HEK293 (cell line): ENCODE results near the gene KIRREL3.

ENCODE experiments used
- CTCF ChIA-PET: fragments of 350-600 bp; formaldehyde crosslinking; extraction: SDS; loops from one replicate; lab custom pipeline; 2021; ENCODE audit warnings: antibody characterized with exemption; lab: Yijun Ruan, JAX
- POLR2A ChIA-PET: fragments of 300-600 bp; formaldehyde crosslinking; extraction: SDS; loops from one replicate; lab custom pipeline; 2020; ENCODE audit warnings: antibody characterized with exemption, inconsistent platforms; lab: Yijun Ruan, JAX
- H3K27ac ChIP-seq: fragments of 200-500 bp; sonication (Bioruptor generic); 2 replicates; pipeline ENCODE4 v1.5.1; 2014; ENCODE audit warnings: low read depth, low read length, control low read depth, inconsistent platforms; ENCODE audit errors: extremely low read depth
- H3K36me3 ChIP-seq, 2 experiments: fragments of 200-500 bp in 1 of 2; sonication (Bioruptor generic) in 1 of 2; 1 replicate in 1 of 2; 2 replicates in 1 of 2; pipeline ENCODE4 v1.5.1; 2014 to 2017; ENCODE audit warnings: inconsistent platforms in 2 of 2, low read length in 2 of 2; ENCODE audit not compliant: control insufficient read depth in 2 of 2, insufficient read depth in 1 of 2
- H3K4me1 ChIP-seq: fragments of 200-500 bp; sonication (Bioruptor generic); 2 replicates; pipeline ENCODE4 v1.5.1; 2014; ENCODE audit warnings: mild to moderate bottlenecking, low read length, inconsistent platforms; ENCODE audit not compliant: control insufficient read depth, insufficient read depth
- H3K4me3 ChIP-seq: 2 replicates; pipeline ENCODE4 v1.5.1; 2011; ENCODE audit warnings: low read depth, mild to moderate bottlenecking, control low read depth, low read length, moderate library complexity
- H3K9me3 ChIP-seq: fragments of 200-500 bp; sonication (Bioruptor generic); 2 replicates; pipeline ENCODE4 v1.5.1; 2014; ENCODE audit warnings: low read depth, low read length, inconsistent platforms; ENCODE audit not compliant: control insufficient read depth, insufficient read depth
- IKZF3 ChIP-seq: fragments of 450-650 bp; IDR thresholded peaks from 2 replicates; pipeline ENCODE4 v1.5.0; 2018; ENCODE audit warnings: missing biosample characterization, mild to moderate bottlenecking, missing genetic modification characterization, moderate library complexity
- MZF1 ChIP-seq: fragments of 450-650 bp; formaldehyde crosslinking; IDR thresholded peaks from 2 replicates; pipeline ENCODE4 v1.5.1; 2017; ENCODE audit warnings: missing biosample characterization, missing genetic modification characterization, borderline replicate concordance
- SETDB1 ChIP-seq: IDR thresholded peaks from one replicate; pipeline ENCODE4 v1.6.1; 2017; ENCODE audit warnings: mild to moderate bottlenecking, low read length, moderate library complexity, mixed read lengths; ENCODE audit not compliant: insufficient read length
- YY1 ChIP-seq: fragments of 450-650 bp; formaldehyde crosslinking; IDR thresholded peaks from 2 replicates; pipeline ENCODE4 v1.5.1; 2018; ENCODE audit warnings: missing biosample characterization, missing genetic modification characterization
- ZFHX2 ChIP-seq: fragments of 450-650 bp; formaldehyde crosslinking; conservative IDR thresholded peaks from 2 replicates; pipeline ENCODE4 v1.5.1; 2016; ENCODE audit warnings: missing biosample characterization, missing genetic modification characterization
- ZNF138 ChIP-seq: fragments of 450-650 bp; formaldehyde crosslinking; IDR thresholded peaks from 2 replicates; pipeline ENCODE4 v1.5.1; 2016; ENCODE audit warnings: missing biosample characterization, missing genetic modification characterization, borderline replicate concordance
- ZNF146 ChIP-seq: fragments of 450-650 bp; formaldehyde crosslinking; IDR thresholded peaks from 2 replicates; pipeline ENCODE4 v1.5.1; 2016; ENCODE audit warnings: missing biosample characterization, missing genetic modification characterization
- ZNF155 ChIP-seq: fragments of 450-650 bp; formaldehyde crosslinking; IDR thresholded peaks from 2 replicates; pipeline ENCODE4 v1.5.1; 2016; ENCODE audit warnings: missing biosample characterization, missing genetic modification characterization
- ZNF175 ChIP-seq: fragments of 450-650 bp; formaldehyde crosslinking; IDR thresholded peaks from 2 replicates; pipeline ENCODE4 v1.5.1; 2016; ENCODE audit warnings: missing biosample characterization, missing genetic modification characterization
- ZNF214 ChIP-seq: fragments of 450-650 bp; formaldehyde crosslinking; IDR thresholded peaks from 2 replicates; pipeline ENCODE4 v1.5.1; 2017; ENCODE audit warnings: missing biosample characterization, mild to moderate bottlenecking, missing genetic modification characterization, borderline replicate concordance
- ZNF23 ChIP-seq: fragments of 450-650 bp; formaldehyde crosslinking; IDR thresholded peaks from 2 replicates; pipeline ENCODE4 v1.5.1; 2016; ENCODE audit warnings: missing biosample characterization, missing genetic modification characterization, borderline replicate concordance
- ZNF510 ChIP-seq: fragments of 450-650 bp; formaldehyde crosslinking; IDR thresholded peaks from 2 replicates; pipeline ENCODE4 v1.5.1; 2018; ENCODE audit warnings: mild to moderate bottlenecking, missing genetic modification characterization, missing biosample characterization; ENCODE audit not compliant: insufficient replicate concordance
- ZNF610 ChIP-seq: fragments of 450-650 bp; formaldehyde crosslinking; IDR thresholded peaks from 2 replicates; pipeline ENCODE4 v1.5.1; 2016; ENCODE audit warnings: missing biosample characterization, missing genetic modification characterization, borderline replicate concordance
- ZNF776 ChIP-seq: fragments of 450-650 bp; formaldehyde crosslinking; IDR thresholded peaks from 2 replicates; pipeline ENCODE4 v1.5.0; 2017; ENCODE audit warnings: missing biosample characterization, missing genetic modification characterization, borderline replicate concordance
- TF ChIP-seq, protein P1 (sequence below): fragments of 450-650 bp; formaldehyde crosslinking; IDR thresholded peaks from 2 replicates; pipeline ENCODE4 v1.5.1; 2016; ENCODE audit warnings: missing biosample characterization, missing genetic modification characterization
- TF ChIP-seq, protein P2 (sequence below): fragments of 450-650 bp; formaldehyde crosslinking; IDR thresholded peaks from 2 replicates; pipeline ENCODE4 v1.5.1; 2016; ENCODE audit warnings: missing biosample characterization, missing genetic modification characterization
- TF ChIP-seq, protein P3 (sequence below): fragments of 450-650 bp; formaldehyde crosslinking; IDR thresholded peaks from 2 replicates; pipeline ENCODE4 v1.5.1; 2016; ENCODE audit warnings: missing biosample characterization, missing genetic modification characterization
- TF ChIP-seq, protein P4 (sequence below): fragments of 450-650 bp; formaldehyde crosslinking; conservative IDR thresholded peaks from 2 replicates; pipeline ENCODE4 v1.5.1; 2016; ENCODE audit warnings: low read depth, missing biosample characterization, missing genetic modification characterization
- TF ChIP-seq, protein P5 (sequence below): fragments of 450-650 bp; formaldehyde crosslinking; IDR thresholded peaks from 2 replicates; pipeline ENCODE4 v1.5.1; 2016; ENCODE audit warnings: missing biosample characterization, missing genetic modification characterization, borderline replicate concordance
- TF ChIP-seq, protein P6 (sequence below): fragments of 450-650 bp; formaldehyde crosslinking; IDR thresholded peaks from 2 replicates; pipeline ENCODE4 v1.5.1; 2016; ENCODE audit warnings: missing biosample characterization, missing genetic modification characterization
- TF ChIP-seq, protein P7 (sequence below): fragments of 450-650 bp; formaldehyde crosslinking; IDR thresholded peaks from 2 replicates; pipeline ENCODE4 v1.5.1; 2016; ENCODE audit warnings: missing biosample characterization, missing genetic modification characterization, low read depth

The KIRREL3 gene

DNA sequence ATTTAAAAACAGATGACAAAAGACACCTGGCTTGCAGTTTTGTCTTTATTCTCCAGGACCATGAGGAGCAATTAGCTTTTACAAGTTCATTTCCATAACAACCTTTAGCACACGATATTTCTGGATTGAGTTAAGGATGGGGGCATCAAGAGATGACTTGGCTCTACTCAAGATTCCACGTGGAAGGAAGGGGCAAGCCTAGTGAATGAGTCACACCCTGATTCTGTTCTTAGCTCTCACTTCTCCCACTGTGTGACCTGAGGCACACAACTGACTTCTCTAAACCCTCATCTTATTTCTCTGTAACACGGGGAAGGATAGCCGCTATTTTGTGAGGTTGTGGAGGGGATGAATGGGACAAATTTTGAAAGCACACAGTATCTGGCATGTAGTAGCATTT lies 185.5 kb downstream of the KIRREL3 start (continued):
- TF ChIP-seq, protein P1, sequence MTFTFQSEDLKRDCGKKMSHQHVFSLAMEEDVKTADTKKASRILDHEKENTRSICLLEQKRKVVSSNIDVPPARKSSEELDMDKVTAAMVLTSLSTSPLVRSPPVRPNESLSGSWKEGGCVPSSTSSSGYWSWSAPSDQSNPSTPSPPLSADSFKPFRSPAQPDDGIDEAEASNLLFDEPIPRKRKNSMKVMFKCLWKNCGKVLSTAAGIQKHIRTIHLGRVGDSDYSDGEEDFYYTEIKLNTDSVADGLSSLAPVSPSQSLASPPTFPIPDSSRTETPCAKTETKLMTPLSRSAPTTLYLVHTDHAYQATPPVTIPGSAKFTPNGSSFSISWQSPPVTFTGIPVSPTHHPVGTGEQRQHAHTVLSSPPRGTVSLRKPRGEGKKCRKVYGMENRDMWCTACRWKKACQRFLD (tag by site-specific recombination) = no peak
- TF ChIP-seq SETDB1 (no peak), ZNF776 (tag by site-specific recombination) (no peak), IKZF3 (no peak), ZNF23 (tag by site-specific recombination) (no peak), ZNF510 (tag by site-specific recombination) (no peak), YY1 (tag by site-specific recombination) (no peak)

DNA sequence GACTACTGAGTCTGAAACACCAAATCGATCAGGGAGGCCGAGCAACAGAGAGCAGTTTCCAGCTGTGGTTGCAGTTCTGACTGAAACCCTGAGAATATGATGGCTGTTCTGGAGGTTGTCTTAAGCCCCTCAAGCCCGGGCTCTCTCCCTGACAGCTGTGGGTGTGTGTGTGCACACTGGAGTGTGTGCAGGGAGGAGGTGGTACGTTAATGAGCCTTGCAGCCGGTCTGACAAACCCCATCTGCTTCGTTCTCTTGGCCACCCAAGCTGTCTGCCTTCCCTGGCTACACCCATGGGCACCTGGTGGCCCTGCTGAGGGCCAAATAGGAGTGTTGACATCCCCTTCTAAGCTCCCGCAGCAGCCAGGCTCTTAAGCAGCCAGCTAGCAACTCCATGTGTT lies 189.8 kb downstream of the KIRREL3 start:
- Histone ChIP-seq H3K4me1 (no peaks in the 10 kb centered on the region), H3K4me3 (no peak overlapping the region), H3K27ac (no peak overlapping the region), H3K36me3 (no peaks in the 10 kb centered on the region), H3K9me3 (no peaks in the 10 kb centered on the region)
- CTCF ChIA-PET = no interaction called here
- TF ChIP-seq, protein P2, sequence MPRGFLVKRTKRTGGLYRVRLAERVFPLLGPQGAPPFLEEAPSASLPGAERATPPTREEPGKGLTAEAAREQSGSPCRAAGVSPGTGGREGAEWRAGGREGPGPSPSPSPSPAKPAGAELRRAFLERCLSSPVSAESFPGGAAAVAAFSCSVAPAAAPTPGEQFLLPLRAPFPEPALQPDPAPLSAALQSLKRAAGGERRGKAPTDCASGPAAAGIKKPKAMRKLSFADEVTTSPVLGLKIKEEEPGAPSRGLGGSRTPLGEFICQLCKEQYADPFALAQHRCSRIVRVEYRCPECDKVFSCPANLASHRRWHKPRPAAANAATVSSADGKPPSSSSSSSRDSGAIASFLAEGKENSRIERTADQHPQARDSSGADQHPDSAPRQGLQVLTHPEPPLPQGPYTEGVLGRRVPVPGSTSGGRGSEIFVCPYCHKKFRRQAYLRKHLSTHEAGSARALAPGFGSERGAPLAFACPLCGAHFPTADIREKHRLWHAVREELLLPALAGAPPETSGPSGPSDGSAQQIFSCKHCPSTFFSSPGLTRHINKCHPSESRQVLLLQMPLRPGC (tag by site-specific recombination) = no peak
- TF ChIP-seq ZNF610 (tag by site-specific recombination) (no peak), ZFHX2 (tag by site-specific recombination) (no peak), ZNF138 (tag by site-specific recombination) (no peak), ZNF175 (tag by site-specific recombination) (no peak), ZNF146 (tag by site-specific recombination) (no peak), ZNF214 (tag by site-specific recombination) (no peak), MZF1 (tag by site-specific recombination) (no peak), ZNF155 (tag by site-specific recombination) (no peak)
- TF ChIP-seq, protein P3, sequence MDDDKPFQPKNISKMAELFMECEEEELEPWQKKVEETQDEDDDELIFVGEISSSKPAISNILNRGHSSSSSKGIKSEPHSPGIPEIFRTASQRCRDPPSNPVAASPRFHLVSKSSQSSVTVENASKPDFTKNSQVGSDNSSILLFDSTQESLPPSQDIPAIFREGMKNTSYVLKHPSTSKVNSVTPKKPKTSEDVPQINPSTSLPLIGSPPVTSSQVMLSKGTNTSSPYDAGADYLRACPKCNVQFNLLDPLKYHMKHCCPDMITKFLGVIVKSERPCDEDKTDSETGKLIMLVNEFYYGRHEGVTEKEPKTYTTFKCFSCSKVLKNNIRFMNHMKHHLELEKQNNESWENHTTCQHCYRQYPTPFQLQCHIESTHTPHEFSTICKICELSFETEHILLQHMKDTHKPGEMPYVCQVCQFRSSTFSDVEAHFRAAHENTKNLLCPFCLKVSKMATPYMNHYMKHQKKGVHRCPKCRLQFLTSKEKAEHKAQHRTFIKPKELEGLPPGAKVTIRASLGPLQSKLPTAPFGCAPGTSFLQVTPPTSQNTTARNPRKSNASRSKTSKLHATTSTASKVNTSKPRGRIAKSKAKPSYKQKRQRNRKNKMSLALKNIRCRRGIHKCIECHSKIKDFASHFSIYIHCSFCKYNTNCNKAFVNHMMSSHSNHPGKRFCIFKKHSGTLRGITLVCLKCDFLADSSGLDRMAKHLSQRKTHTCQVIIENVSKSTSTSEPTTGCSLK (tag by site-specific recombination) = no peak
- TF ChIP-seq, protein P4, sequence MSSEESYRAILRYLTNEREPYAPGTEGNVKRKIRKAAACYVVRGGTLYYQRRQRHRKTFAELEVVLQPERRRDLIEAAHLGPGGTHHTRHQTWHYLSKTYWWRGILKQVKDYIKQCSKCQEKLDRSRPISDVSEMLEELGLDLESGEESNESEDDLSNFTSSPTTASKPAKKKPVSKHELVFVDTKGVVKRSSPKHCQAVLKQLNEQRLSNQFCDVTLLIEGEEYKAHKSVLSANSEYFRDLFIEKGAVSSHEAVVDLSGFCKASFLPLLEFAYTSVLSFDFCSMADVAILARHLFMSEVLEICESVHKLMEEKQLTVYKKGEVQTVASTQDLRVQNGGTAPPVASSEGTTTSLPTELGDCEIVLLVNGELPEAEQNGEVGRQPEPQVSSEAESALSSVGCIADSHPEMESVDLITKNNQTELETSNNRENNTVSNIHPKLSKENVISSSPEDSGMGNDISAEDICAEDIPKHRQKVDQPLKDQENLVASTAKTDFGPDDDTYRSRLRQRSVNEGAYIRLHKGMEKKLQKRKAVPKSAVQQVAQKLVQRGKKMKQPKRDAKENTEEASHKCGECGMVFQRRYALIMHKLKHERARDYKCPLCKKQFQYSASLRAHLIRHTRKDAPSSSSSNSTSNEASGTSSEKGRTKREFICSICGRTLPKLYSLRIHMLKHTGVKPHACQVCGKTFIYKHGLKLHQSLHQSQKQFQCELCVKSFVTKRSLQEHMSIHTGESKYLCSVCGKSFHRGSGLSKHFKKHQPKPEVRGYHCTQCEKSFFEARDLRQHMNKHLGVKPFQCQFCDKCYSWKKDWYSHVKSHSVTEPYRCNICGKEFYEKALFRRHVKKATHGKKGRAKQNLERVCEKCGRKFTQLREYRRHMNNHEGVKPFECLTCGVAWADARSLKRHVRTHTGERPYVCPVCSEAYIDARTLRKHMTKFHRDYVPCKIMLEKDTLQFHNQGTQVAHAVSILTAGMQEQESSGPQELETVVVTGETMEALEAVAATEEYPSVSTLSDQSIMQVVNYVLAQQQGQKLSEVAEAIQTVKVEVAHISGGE (tag by site-specific recombination) = no peak
- TF ChIP-seq, protein P5, sequence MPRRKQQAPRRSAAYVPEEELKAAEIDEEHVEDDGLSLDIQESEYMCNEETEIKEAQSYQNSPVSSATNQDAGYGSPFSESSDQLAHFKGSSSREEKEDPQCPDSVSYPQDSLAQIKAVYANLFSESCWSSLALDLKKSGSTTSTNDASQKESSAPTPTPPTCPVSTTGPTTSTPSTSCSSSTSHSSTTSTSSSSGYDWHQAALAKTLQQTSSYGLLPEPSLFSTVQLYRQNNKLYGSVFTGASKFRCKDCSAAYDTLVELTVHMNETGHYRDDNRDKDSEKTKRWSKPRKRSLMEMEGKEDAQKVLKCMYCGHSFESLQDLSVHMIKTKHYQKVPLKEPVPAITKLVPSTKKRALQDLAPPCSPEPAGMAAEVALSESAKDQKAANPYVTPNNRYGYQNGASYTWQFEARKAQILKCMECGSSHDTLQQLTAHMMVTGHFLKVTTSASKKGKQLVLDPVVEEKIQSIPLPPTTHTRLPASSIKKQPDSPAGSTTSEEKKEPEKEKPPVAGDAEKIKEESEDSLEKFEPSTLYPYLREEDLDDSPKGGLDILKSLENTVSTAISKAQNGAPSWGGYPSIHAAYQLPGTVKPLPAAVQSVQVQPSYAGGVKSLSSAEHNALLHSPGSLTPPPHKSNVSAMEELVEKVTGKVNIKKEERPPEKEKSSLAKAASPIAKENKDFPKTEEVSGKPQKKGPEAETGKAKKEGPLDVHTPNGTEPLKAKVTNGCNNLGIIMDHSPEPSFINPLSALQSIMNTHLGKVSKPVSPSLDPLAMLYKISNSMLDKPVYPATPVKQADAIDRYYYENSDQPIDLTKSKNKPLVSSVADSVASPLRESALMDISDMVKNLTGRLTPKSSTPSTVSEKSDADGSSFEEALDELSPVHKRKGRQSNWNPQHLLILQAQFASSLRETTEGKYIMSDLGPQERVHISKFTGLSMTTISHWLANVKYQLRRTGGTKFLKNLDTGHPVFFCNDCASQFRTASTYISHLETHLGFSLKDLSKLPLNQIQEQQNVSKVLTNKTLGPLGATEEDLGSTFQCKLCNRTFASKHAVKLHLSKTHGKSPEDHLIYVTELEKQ = no peak
- TF ChIP-seq, protein P6, sequence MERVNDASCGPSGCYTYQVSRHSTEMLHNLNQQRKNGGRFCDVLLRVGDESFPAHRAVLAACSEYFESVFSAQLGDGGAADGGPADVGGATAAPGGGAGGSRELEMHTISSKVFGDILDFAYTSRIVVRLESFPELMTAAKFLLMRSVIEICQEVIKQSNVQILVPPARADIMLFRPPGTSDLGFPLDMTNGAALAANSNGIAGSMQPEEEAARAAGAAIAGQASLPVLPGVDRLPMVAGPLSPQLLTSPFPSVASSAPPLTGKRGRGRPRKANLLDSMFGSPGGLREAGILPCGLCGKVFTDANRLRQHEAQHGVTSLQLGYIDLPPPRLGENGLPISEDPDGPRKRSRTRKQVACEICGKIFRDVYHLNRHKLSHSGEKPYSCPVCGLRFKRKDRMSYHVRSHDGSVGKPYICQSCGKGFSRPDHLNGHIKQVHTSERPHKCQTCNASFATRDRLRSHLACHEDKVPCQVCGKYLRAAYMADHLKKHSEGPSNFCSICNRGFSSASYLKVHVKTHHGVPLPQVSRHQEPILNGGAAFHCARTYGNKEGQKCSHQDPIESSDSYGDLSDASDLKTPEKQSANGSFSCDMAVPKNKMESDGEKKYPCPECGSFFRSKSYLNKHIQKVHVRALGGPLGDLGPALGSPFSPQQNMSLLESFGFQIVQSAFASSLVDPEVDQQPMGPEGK (tag by site-specific recombination) = no peak
- TF ChIP-seq, protein P7, sequence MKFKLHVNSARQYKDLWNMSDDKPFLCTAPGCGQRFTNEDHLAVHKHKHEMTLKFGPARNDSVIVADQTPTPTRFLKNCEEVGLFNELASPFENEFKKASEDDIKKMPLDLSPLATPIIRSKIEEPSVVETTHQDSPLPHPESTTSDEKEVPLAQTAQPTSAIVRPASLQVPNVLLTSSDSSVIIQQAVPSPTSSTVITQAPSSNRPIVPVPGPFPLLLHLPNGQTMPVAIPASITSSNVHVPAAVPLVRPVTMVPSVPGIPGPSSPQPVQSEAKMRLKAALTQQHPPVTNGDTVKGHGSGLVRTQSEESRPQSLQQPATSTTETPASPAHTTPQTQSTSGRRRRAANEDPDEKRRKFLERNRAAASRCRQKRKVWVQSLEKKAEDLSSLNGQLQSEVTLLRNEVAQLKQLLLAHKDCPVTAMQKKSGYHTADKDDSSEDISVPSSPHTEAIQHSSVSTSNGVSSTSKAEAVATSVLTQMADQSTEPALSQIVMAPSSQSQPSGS (tag by site-specific recombination) = no peak
- POLR2A ChIA-PET = no interaction called here
